OCI-LY3 (cell line): ENCODE results near the gene ARX.

Source experiments
- CTCF ChIP-seq: fragments of 200-600, 300-600 bp; sonication (generic); IDR thresholded peaks from 2 replicates; pipeline ENCODE4 v1.5.1; 2014; ENCODE audit warnings: antibody characterized with exemption, low read length, low read depth
- EZH2phosphoT487 ChIP-seq: fragments of 200-600 bp; shearing (Covaris generic); IDR thresholded peaks from 2 replicates; pipeline ENCODE4 v1.6.1; 2018; ENCODE audit warnings: antibody characterized with exemption, mixed run types, low read depth

DNA sequence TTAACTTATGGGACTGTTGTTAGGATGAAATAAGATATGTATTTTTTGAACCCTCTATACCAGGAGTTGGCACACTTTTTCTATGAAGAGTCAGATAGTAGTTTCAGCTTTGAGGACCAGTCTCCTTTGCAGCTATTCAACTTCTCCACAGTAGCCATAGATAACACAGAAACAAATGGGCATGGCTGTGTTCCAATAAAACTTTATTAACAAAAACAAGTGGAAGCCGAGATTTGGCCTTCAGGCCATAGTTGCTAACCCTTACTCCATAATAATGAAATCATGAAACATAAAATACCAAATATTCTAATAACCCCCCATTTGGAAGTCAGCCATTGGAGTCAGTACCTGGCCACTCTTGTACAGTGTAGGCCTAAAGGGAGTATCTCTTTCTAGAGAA is 30.6 kb downstream of the ARX start:
- no peak for TF ChIP-seq CTCF
- no peak for TF ChIP-seq EZH2phosphoT487
